WTC11 (cell line): ENCODE measurements around the gene YDJC. TPM values are rescaled to one million over a fixed set of nuclear protein-coding genes. Genes with fewer than 3 reads are reported as not detected.

Experiments
- ATAC-seq: fragments of 200-7000 bp; cut with Tn5 transposase; 2 replicates; pipeline ENCODE4 v1.10.0; 2021; ENCODE audit warnings: mild to moderate bottlenecking, moderate library complexity
- CTCF ChIA-PET: fragments of 300-600 bp; sonication (Branson Sonifier 250); formaldehyde crosslinking; loops from one replicate; lab custom pipeline; 2021; ENCODE audit warnings: antibody characterized with exemption; lab: Charles Lee
- POLR2A ChIA-PET: fragments of 350-600 bp; sonication (Branson Sonifier 250); formaldehyde crosslinking; loops from one replicate; lab custom pipeline; 2021; ENCODE audit warnings: antibody characterized with exemption; lab: Charles Lee
- DNase-seq: peaks from one replicate; pipeline ENCODE4 v3.0.0; 2021; ENCODE audit warnings: low spot score
- H3K27ac Mint-ChIP-seq: 2 replicates; pipeline ENCODE4 v1.8.0; 2021; ENCODE audit warnings: mixed read lengths
- H3K27me3 Mint-ChIP-seq: 2 replicates; pipeline ENCODE4 v1.8.0; 2021; ENCODE audit warnings: low read depth, mild to moderate bottlenecking, moderate library complexity, mixed read lengths
- H3K36me3 Mint-ChIP-seq: 2 replicates; pipeline ENCODE4 v1.8.0; 2021; ENCODE audit warnings: mixed read lengths
- H3K4me1 Mint-ChIP-seq: 2 replicates; pipeline ENCODE4 v1.8.0; 2022; ENCODE audit warnings: mixed read lengths
- H3K4me3 Mint-ChIP-seq: 2 replicates; pipeline ENCODE4 v1.8.0; 2021; ENCODE audit warnings: mild to moderate bottlenecking, moderate library complexity, mixed read lengths
- H3K9me3 Mint-ChIP-seq: 2 replicates; pipeline ENCODE4 v1.8.0; 2021; ENCODE audit warnings: mixed read lengths
- ARID4B ChIP-seq: sonication (generic); formaldehyde crosslinking; IDR thresholded peaks from 2 replicates; pipeline ENCODE4 v1.8.0; 2023; ENCODE audit warnings: missing genetic modification reagents, mild to moderate bottlenecking, borderline replicate concordance
- ETV6 ChIP-seq: sonication (generic); formaldehyde crosslinking; IDR thresholded peaks from 2 replicates; pipeline ENCODE4 v1.8.1; 2022; ENCODE audit warnings: mild to moderate bottlenecking, missing genetic modification reagents
- GTF2I ChIP-seq: fragments of 250-450 bp; sonication (Bioruptor Pico); conservative IDR thresholded peaks from 2 replicates; pipeline ENCODE4 v1.4.0; 2021; ENCODE audit warnings: mild to moderate bottlenecking
- JAZF1 ChIP-seq: fragments of 250-450 bp; sonication (Bioruptor Pico); IDR thresholded peaks from 2 replicates; pipeline ENCODE4 v1.9.0; 2021; ENCODE audit warnings: moderate library complexity, mild to moderate bottlenecking, inconsistent platforms
- PRRX2 ChIP-seq: fragments of 250-450 bp; sonication (Bioruptor Pico); IDR thresholded peaks from 2 replicates; pipeline ENCODE4 v1.8.0; 2021; ENCODE audit warnings: mild to moderate bottlenecking
- RELA ChIP-seq: sonication (generic); formaldehyde crosslinking; IDR thresholded peaks from 2 replicates; pipeline ENCODE4 v1.8.1; 2022; ENCODE audit warnings: missing genetic modification reagents, mild to moderate bottlenecking, borderline replicate concordance
- RORB ChIP-seq: fragments of 250-450 bp; sonication (Bioruptor Pico); IDR thresholded peaks from 2 replicates; pipeline ENCODE4 v1.9.0; 2021; ENCODE audit warnings: mild to moderate bottlenecking
- SMAD4 ChIP-seq: sonication (generic); formaldehyde crosslinking; IDR thresholded peaks from 2 replicates; pipeline ENCODE4 v1.8.0; 2022; ENCODE audit warnings: mild to moderate bottlenecking, missing genetic modification reagents
- STAT6 ChIP-seq: sonication (generic); formaldehyde crosslinking; conservative IDR thresholded peaks from 2 replicates; pipeline ENCODE4 v1.8.1; 2023; ENCODE audit warnings: mild to moderate bottlenecking, low read depth, missing genetic modification reagents, moderate library complexity
- TEAD1 ChIP-seq: sonication (generic); formaldehyde crosslinking; IDR thresholded peaks from 2 replicates; pipeline ENCODE4 v1.8.0; 2022; ENCODE audit warnings: mild to moderate bottlenecking, missing genetic modification reagents
- ZBTB21 ChIP-seq: sonication (generic); formaldehyde crosslinking; IDR thresholded peaks from 2 replicates; pipeline ENCODE4 v1.8.1; 2023; ENCODE audit warnings: mild to moderate bottlenecking, missing genetic modification reagents, borderline replicate concordance
- ZNF138 ChIP-seq: sonication (generic); formaldehyde crosslinking; conservative IDR thresholded peaks from 2 replicates; pipeline ENCODE4 v1.8.1; 2022; ENCODE audit warnings: mild to moderate bottlenecking, moderate library complexity, missing genetic modification reagents
- total RNA-seq: library from RNA; stranded (reverse); gene quantifications from 3 replicates; pipeline ENCODE4 v1.2.3, GENCODE V29; 2021
- TF ChIP-seq, protein P1 (sequence below): sonication (generic); formaldehyde crosslinking; IDR thresholded peaks from 2 replicates; pipeline ENCODE4 v1.8.0; 2022; ENCODE audit warnings: mild to moderate bottlenecking, missing genetic modification reagents
- TF ChIP-seq, protein P2 (sequence below): fragments of 250-450 bp; sonication (Bioruptor Pico); IDR thresholded peaks from 2 replicates; pipeline ENCODE4 v2.1.2; 2022; ENCODE audit warnings: mild to moderate bottlenecking, moderate library complexity
- TF ChIP-seq, protein P3 (sequence below): sonication (generic); formaldehyde crosslinking; IDR thresholded peaks from 2 replicates; pipeline ENCODE4 v1.8.1; 2023; ENCODE audit warnings: mild to moderate bottlenecking, moderate library complexity, missing genetic modification reagents
- TF ChIP-seq, protein P4 (sequence below): fragments of 250-450 bp; sonication (Bioruptor Pico); IDR thresholded peaks from 2 replicates; pipeline ENCODE4 v1.8.0; 2021; ENCODE audit warnings: mild to moderate bottlenecking

The YDJC gene
- total RNA-seq, 1 experiment from 2014 or later = 39.8 TPM

- Mint-ChIP-seq H3K4me3 (peak overlapping the region; percentile 83), H3K36me3 (peaks cover 14% of the 10 kb centered on the region), H3K4me1 (peaks cover 14% of the 10 kb centered on the region), H3K9me3 (no peaks in the 10 kb centered on the region), H3K27ac (peak overlapping the region; percentile 84), H3K27me3 (peaks cover 20% of the 10 kb centered on the region)
- DNase-seq = no peak
- POLR2A ChIA-PET = interaction anchor here (2.7 to 2.8 kb wide), 2 partner anchors 11 to 12 kb away, joined by 11 to 22 read pairs; partner anchors contain the start of gene YDJC
- TF ChIP-seq ARID4B (CRISPR knock-in tag) (0 out of 2 replicates have a peak, but pooled peaks have one; percentile 42), ZBTB21 (no peak), RELA (no peak)
- TF ChIP-seq, protein P1, sequence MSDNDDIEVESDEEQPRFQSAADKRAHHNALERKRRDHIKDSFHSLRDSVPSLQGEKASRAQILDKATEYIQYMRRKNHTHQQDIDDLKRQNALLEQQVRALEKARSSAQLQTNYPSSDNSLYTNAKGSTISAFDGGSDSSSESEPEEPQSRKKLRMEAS = no peak; the same call in 1 of the 2 replicates
- ATAC-seq = peak; percentile 4
- CTCF ChIA-PET = interaction anchor here (0.6 to 4.3 kb wide), 22 partner anchors 11 to 311 kb away, joined by 3 to 273 read pairs (median 5); partner anchors contain the start of genes CCDC116, PPIL2, PPM1F and YDJC
Observed at GRCh38 chr22:21641417-21641788, 11.6 kb upstream of the YDJC start.

DNA sequence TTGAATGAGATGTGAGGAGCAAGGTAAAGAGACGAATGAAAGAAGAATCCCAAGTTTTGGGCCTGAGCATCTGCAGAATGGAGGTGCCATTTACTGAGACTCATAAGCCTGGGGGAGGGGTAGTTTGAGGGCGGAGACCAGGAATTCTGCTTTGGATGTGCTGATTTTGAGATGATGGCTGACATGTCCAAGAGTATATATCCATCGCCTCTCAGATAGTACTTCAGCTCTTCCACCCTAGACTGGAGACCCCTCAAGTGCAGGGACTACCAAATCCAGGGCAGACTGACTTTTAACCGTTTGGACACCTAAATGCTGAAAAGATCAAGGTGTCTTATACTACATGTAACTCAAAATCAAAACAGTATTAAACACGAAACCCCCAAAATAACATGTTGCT, 11.0 kb upstream of the YDJC start:
- peak overlapping the region; percentile 83 for H3K4me3 Mint-ChIP-seq
- POLR2A ChIA-PET = interaction anchor here (2.7 to 2.8 kb wide), 2 partner anchors 11 kb away, joined by 11 to 22 read pairs; partner anchors contain the start of gene YDJC

More for the DNA sequence above, 11.0 kb upstream of the YDJC start:
- Mint-ChIP-seq H3K27ac (no peak overlapping the region), H3K36me3 (peaks cover 11% of the 10 kb centered on the region), H3K9me3 (no peaks in the 10 kb centered on the region), H3K27me3 (peaks cover 20% of the 10 kb centered on the region), H3K4me1 (peaks cover 13% of the 10 kb centered on the region)
- TF ChIP-seq, protein P2, sequence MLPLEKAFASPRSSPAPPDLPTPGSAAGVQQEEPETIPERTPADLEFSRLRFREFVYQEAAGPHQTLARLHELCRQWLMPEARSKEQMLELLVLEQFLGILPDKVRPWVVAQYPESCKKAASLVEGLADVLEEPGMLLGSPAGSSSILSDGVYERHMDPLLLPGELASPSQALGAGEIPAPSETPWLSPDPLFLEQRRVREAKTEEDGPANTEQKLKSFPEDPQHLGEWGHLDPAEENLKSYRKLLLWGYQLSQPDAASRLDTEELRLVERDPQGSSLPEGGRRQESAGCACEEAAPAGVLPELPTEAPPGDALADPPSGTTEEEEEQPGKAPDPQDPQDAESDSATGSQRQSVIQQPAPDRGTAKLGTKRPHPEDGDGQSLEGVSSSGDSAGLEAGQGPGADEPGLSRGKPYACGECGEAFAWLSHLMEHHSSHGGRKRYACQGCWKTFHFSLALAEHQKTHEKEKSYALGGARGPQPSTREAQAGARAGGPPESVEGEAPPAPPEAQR (CRISPR knock-in tag) = no peak
- TF ChIP-seq SMAD4 (CRISPR knock-in tag) (no peak), RORB (CRISPR knock-in tag) (no peak), ETV6 (CRISPR knock-in tag) (no peak), TEAD1 (no peak), JAZF1 (no peak), PRRX2 (CRISPR knock-in tag) (no peak), GTF2I (CRISPR knock-in tag) (no peak), STAT6 (CRISPR knock-in tag) (no peak), ZNF138 (no peak)
- TF ChIP-seq, protein P3, sequence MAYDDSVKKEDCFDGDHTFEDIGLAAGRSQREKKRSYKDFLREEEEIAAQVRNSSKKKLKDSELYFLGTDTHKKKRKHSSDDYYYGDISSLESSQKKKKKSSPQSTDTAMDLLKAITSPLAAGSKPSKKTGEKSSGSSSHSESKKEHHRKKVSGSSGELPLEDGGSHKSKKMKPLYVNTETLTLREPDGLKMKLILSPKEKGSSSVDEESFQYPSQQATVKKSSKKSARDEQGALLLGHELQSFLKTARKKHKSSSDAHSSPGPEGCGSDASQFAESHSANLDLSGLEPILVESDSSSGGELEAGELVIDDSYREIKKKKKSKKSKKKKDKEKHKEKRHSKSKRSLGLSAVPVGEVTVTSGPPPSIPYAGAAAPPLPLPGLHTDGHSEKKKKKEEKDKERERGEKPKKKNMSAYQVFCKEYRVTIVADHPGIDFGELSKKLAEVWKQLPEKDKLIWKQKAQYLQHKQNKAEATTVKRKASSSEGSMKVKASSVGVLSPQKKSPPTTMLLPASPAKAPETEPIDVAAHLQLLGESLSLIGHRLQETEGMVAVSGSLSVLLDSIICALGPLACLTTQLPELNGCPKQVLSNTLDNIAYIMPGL (CRISPR knock-in tag) = no peak
- TF ChIP-seq, protein P4, sequence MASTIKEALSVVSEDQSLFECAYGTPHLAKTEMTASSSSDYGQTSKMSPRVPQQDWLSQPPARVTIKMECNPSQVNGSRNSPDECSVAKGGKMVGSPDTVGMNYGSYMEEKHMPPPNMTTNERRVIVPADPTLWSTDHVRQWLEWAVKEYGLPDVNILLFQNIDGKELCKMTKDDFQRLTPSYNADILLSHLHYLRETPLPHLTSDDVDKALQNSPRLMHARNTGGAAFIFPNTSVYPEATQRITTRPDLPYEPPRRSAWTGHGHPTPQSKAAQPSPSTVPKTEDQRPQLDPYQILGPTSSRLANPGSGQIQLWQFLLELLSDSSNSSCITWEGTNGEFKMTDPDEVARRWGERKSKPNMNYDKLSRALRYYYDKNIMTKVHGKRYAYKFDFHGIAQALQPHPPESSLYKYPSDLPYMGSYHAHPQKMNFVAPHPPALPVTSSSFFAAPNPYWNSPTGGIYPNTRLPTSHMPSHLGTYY (CRISPR knock-in tag) = no peak
- CTCF ChIA-PET = interaction anchor here (0.6 to 4.3 kb wide), 18 partner anchors 12 to 297 kb away, joined by 3 to 273 read pairs (median 5); partner anchors contain the start of genes CCDC116, PPIL2, YDJC and YPEL1
- DNase-seq (no peak), ATAC-seq (no peak)
